Suprapubic skin (tissue), 4 donors: ENCODE measurements around the gene LDLRAD4. TPM values are rescaled to one million over a fixed set of nuclear protein-coding genes. Genes with fewer than 3 reads are reported as not detected.

ENCODE experiments used
- DNase-seq, 2 donors: peaks; one replicate each; pipeline ENCODE4 v3.0.0-alpha.2; 2019; ENCODE audit warnings: low spot score in 2 of 2
- H3K27ac ChIP-seq: fragments of 200-600 bp; sonication (generic); one replicate; pipeline ENCODE4 v1.5.1; 2019
- H3K27me3 ChIP-seq: fragments of 200-600 bp; sonication (generic); one replicate; pipeline ENCODE4 v1.5.1; 2019
- H3K36me3 ChIP-seq: fragments of 200-600 bp; sonication (generic); one replicate; pipeline ENCODE4 v1.5.1; 2019
- H3K4me1 ChIP-seq: fragments of 200-600 bp; sonication (generic); one replicate; pipeline ENCODE4 v1.5.1; 2019
- H3K4me3 ChIP-seq: fragments of 200-600 bp; sonication (generic); one replicate; pipeline ENCODE4 v1.5.1; 2019; ENCODE audit warnings: mild to moderate bottlenecking
- H3K9me3 ChIP-seq: fragments of 200-600 bp; sonication (generic); one replicate; pipeline ENCODE4 v1.5.1; 2019
- CTCF ChIP-seq, 2 donors: fragments of 200-600 bp in 1 of 2; fragments of 450-650 bp in 1 of 2; sonication (generic) in 1 of 2; IDR thresholded peaks; one replicate each; pipeline ENCODE4 v1.5.1; 2016 to 2019; ENCODE audit warnings: antibody characterized with exemption in 2 of 2, mild to moderate bottlenecking in 1 of 2, moderate library complexity in 1 of 2
- EP300 ChIP-seq: sonication (generic); formaldehyde crosslinking; IDR thresholded peaks from one replicate; pipeline ENCODE4 v1.6.1; 2017; ENCODE audit warnings: antibody characterized with exemption
- POLR2A ChIP-seq, 2 donors: fragments of 450-650 bp; IDR thresholded peaks; one replicate each; pipeline ENCODE4 v1.6.1; 2017; ENCODE audit warnings: antibody characterized with exemption in 2 of 2, mild to moderate bottlenecking in 2 of 2, moderate library complexity in 2 of 2
- POLR2AphosphoS5 ChIP-seq, 3 donors: sonication (generic); formaldehyde crosslinking; IDR thresholded peaks; one replicate each; pipeline ENCODE4 v1.6.1; 2017; ENCODE audit warnings: antibody characterized with exemption in 3 of 3
- WGBS: methylation state at CpG from one replicate; pipeline ENCODE4 v1.1.5; 2018; 5-methylcytosine and 5-hydroxymethylcytosine counted together
- total RNA-seq, 4 donors: library from RNA; depleted of rRNA; stranded (reverse); fragments of >200 nt; gene quantifications; one replicate each; pipeline ENCODE4 v1.1.0, GENCODE V29; 2016

LDLRAD4 gene
- total RNA-seq, 4 donors from 2014 or later = 10.1 to 31.6 (median 15.1) TPM

GRCh38 chr18:13653746-13654433 is 435.3 kb downstream of the LDLRAD4 start:
- DNase-seq = no peak
- H3K27ac ChIP-seq = no peak overlapping the region
- H3K4me1 ChIP-seq = no peaks in the 10 kb centered on the region

GRCh38 chr18:13657974-13658373 is 439.4 kb downstream of the LDLRAD4 start:
- no peak for TF ChIP-seq POLR2A (IDR thresholded peaks at IDR 0.05)
- no peak for TF ChIP-seq EP300
- TF ChIP-seq POLR2AphosphoS5 (IDR thresholded peaks at IDR 0.05) = no peak
- no peak for TF ChIP-seq CTCF (IDR thresholded peaks at IDR 0.05)
- H3K36me3 ChIP-seq = no peaks in the 10 kb centered on the region
- no peak overlapping the region for H3K27ac ChIP-seq
- H3K4me1 ChIP-seq = no peaks in the 10 kb centered on the region
- no peaks in the 10 kb centered on the region for H3K9me3 ChIP-seq
- 67% methylated on average over 7 of the region's 7 CpGs for WGBS
- no peaks in the 10 kb centered on the region for H3K27me3 ChIP-seq
- no peak for DNase-seq
- no peak overlapping the region for H3K4me3 ChIP-seq

More at GRCh38 chr18:13653746-13654433, 435.3 kb downstream of the LDLRAD4 start:
- no peaks in the 10 kb centered on the region for H3K36me3 ChIP-seq
- 44% methylated on average over 13 of the region's 13 CpGs for WGBS
- TF ChIP-seq CTCF (IDR thresholded peaks at IDR 0.05) (no peak), POLR2AphosphoS5 (IDR thresholded peaks at IDR 0.05) (no peak), EP300 (no peak), POLR2A (IDR thresholded peaks at IDR 0.05) (no peak)
- H3K4me3 ChIP-seq = no peak overlapping the region
- no peaks in the 10 kb centered on the region for H3K9me3 ChIP-seq
- H3K27me3 ChIP-seq = no peaks in the 10 kb centered on the region

GRCh38 chr18:13658436-13659204 is 440.1 kb downstream of the LDLRAD4 start:
- no peaks in the 10 kb centered on the region for H3K4me1 ChIP-seq
- H3K27me3 ChIP-seq = no peaks in the 10 kb centered on the region
- no peaks in the 10 kb centered on the region for H3K9me3 ChIP-seq
- TF ChIP-seq POLR2A (IDR thresholded peaks at IDR 0.05) (no peak), POLR2AphosphoS5 (IDR thresholded peaks at IDR 0.05) (no peak), EP300 (no peak)
- H3K27ac ChIP-seq = no peak overlapping the region
- 70% methylated on average over 8 of the region's 8 CpGs for WGBS
- no peak overlapping the region for H3K4me3 ChIP-seq
- peaks cover 2% of the 10 kb centered on the region for H3K36me3 ChIP-seq
- no peak for DNase-seq

GRCh38 chr18:13660510-13660909 is 441.9 kb downstream of the LDLRAD4 start:
- WGBS = 40% methylated on average over 5 of the region's 5 CpGs
- H3K27me3 ChIP-seq = no peaks in the 10 kb centered on the region
- no peak for TF ChIP-seq POLR2A (IDR thresholded peaks at IDR 0.05)
- no peak for TF ChIP-seq EP300
- TF ChIP-seq CTCF (IDR thresholded peaks at IDR 0.05) = no peak
- no peak for TF ChIP-seq POLR2AphosphoS5 (IDR thresholded peaks at IDR 0.05)
- H3K4me3 ChIP-seq = no peak overlapping the region
- DNase-seq = no peak
- no peaks in the 10 kb centered on the region for H3K4me1 ChIP-seq
- no peaks in the 10 kb centered on the region for H3K9me3 ChIP-seq
- H3K36me3 ChIP-seq = peaks cover 4% of the 10 kb centered on the region
- H3K27ac ChIP-seq = no peak overlapping the region

GRCh38 chr18:13661051-13661778 is 442.7 kb downstream of the LDLRAD4 start:
- Histone ChIP-seq H3K36me3 (peaks cover 4% of the 10 kb centered on the region), H3K27ac (no peak overlapping the region), H3K4me3 (no peak overlapping the region), H3K4me1 (no peaks in the 10 kb centered on the region), H3K27me3 (no peaks in the 10 kb centered on the region), H3K9me3 (no peaks in the 10 kb centered on the region)
- no peak for DNase-seq
- 76% methylated on average over 8 of the region's 8 CpGs for WGBS
- no peak for TF ChIP-seq POLR2A (IDR thresholded peaks at IDR 0.05)
- TF ChIP-seq EP300 = no peak
- TF ChIP-seq POLR2AphosphoS5 (IDR thresholded peaks at IDR 0.05) = no peak
- TF ChIP-seq CTCF (IDR thresholded peaks at IDR 0.05) = no peak
